GM19043 (cell line): ENCODE results near the gene DPYD.
A peak's percentile ranks its signal among the peaks of the same experiment; 100 is the strongest.

Source experiments
- ATAC-seq: cut with Tn5 transposase; IDR thresholded peaks from one replicate; pipeline ENCODE4 v1.9.1; 2021; ENCODE audit warnings: low read depth; ENCODE audit not compliant: unreplicated experiment

The DPYD gene

GRCh38 chr1:97844552-97845089 is 76.2 kb downstream of the DPYD start:
- no peak for ATAC-seq

- no peak for ATAC-seq
These were observed 79.5 kb downstream of the DPYD start for GRCh38 chr1:97841338-97841737.

- no peak for ATAC-seq
These were observed 83.7 kb downstream of the DPYD start for GRCh38 chr1:97837161-97837560.

DNA sequence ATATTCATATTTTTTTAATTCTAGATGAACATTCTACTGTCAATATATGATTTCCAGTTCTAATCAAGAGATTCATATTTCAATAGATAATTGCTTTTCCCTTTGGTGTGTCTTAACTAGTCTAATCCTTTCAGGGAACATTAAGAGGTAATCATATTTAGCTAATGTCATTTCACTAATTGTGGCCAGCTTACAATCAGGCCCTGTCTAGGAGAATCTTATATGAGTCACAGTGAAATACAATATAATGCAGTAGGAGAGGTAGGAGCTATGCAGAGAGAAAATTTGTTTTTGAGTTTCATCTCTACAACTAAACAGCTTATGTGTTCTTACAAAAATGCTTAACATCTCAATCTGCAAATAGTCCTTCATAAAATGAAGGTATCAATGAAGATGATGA is 85.9 kb downstream of the DPYD start:
- ATAC-seq, result no peak

GRCh38 chr1:97833881-97834280 is 87.0 kb downstream of the DPYD start:
- ATAC-seq, result no peak

DNA sequence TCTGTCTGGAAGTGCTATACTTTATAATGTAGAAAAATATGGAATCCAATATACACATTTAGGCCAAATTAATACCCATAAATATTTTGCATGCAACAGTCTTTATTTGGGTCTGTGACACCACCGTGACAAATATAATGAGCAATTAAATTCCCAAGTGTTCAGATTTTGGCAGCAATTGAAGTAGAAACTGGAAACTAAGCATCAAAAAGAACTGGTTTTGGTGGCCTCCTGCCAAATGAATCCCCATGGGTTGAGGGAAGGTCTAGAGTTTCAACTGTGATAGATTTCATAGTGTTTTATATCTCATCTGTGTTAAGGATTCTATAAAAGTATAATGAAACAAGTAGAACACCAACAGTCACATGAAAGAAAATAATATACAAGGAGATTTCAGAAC is 88.4 kb downstream of the DPYD start:
- no peak for ATAC-seq

DNA sequence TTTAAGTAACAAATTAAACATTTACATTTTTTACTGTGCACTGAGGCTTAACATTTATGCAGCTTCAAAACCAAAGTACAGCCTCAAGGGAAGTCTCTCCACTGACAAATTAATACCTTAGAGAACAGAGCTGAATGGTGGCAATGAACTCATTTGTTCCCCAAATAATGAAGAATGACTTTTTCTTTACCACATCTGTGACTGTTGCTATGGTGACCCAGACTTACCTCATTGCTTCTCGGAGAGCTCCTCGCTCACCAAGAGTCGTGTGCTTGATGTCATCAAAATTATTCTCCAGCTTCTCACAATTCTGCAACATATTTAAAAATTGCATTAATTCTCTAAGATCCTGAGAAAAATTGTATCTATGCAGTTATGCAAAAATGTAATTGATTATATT is 92.9 kb downstream of the DPYD start:
- no peak for ATAC-seq

DNA sequence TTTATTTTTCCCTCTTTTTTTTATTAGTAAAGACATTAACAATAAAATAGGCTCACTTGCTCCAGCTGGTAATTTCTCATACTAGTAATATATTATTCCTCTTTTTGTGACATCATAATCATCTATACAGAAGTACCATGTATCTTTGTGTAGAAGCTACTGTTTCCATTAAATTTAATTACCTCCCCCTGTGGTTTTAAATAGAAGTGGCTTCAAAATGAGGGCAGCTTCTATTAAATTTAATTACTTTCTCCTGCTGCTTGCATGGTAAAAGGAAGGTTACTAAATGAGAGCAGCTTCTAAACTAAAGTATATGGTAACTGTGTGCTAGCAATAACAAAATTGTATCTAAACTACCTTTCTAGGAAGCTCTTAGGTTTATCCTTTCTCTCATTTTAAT is 94.0 kb downstream of the DPYD start:
- no peak for ATAC-seq

GRCh38 chr1:97824624-97825023 is 96.2 kb downstream of the DPYD start:
- ATAC-seq, result no peak

GRCh38 chr1:97824200-97824599 is 96.6 kb downstream of the DPYD start:
- ATAC-seq, result no peak

- peak; percentile 69 for ATAC-seq
These were observed 100.2 kb downstream of the DPYD start for GRCh38 chr1:97820470-97821188.

DNA sequence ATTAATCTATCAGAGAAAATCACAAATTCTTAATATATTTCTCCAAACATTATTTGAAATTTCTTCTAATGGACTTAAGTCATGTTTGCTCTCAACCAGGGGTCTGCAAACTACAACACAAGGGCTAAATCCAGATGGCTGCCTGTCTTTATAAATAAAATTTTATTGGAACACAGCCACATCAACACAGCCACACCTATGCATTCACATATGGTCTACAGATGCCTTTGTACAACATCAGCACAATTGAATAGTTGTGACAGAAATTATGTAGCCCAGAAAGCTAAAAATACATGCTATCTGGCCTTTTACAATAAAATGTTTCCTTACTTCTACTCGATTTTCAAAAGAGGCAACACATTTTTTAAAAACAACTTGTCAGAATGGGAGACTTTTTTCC is 103.9 kb downstream of the DPYD start:
- ATAC-seq, result no peak

GRCh38 chr1:97814804-97815203 is 106.0 kb downstream of the DPYD start:
- ATAC-seq, result no peak

DNA sequence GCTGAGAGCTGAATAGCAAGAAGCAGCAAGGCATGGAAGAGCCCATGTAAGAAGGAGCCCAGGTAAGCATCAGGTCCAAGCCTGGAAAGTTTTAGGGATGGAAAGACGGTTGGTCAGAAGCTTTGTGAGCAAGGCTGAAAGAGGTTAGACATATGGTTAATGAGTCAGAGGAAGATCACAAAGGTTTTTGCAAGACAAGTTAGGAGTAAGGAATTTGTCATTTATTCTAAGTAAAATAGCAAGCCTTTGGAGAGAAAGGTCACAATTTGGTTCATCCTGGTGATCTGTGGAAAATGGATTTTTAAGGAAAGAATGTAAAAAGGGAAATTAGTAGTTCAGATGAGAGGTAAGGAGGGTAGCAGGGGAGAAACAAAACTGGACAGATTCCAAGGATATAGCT is 106.7 kb downstream of the DPYD start:
- no peak for ATAC-seq

DNA sequence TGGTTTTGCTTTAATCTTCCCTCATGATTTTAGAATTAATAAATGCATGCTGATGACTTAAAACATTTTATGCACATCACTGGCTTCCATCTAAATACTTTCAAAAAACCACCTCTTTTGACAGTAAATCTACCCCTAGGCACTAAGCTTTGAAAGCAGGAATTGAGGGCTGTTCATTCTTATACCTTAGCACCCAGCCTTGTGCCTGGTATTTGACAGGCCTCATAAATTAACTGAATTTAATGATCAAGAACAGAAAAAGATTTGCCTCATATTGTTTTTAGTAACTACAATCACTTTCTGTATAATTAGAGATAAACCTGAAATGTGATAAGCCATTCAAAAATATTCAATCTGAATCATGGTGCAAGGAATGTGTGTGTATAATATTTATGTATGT is 108.8 kb downstream of the DPYD start:
- no peak for ATAC-seq

DNA sequence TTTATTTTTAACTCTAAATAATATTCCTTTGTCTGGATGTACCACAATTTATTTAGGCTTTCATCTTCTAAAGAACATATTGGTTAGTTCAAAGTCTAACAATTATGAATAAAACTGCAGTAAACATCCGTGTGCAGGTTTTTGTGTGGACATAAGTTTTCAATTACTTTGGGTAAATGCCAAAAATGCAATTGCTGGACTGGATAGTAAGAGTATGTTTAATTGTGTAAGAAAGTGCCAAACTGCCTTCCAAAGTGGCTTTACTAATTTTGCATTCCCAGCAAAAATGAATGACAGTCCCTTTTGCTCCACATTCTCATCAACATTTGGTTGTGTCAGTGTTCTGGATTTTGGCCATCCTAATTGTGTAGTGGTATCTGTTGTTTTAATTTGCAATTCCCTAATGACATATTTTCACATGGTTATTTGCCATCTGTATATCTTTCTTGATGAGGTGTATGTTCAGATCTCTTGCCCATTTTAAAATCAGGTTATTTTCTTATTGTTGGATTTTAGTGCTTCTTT is 113.8 kb downstream of the DPYD start:
- ATAC-seq, result no peak

DNA sequence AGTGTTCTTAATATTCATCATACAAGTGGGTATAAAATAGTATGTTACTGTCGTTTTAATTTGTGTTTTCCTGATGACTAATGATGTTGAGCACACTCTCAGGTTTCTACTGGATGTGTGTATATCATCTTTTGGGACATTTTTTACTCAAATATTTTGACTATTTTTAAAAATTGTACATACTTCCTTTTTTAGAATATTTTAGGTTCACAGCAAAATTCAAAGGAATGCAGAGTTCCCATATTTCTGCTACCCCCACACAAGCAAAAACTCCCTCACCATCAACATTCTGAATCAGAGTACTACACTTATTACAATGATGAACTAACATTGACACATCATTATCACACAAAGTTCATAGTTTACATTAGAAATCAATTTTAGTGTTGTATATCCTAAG is 114.5 kb downstream of the DPYD start:
- ATAC-seq, result no peak

DNA sequence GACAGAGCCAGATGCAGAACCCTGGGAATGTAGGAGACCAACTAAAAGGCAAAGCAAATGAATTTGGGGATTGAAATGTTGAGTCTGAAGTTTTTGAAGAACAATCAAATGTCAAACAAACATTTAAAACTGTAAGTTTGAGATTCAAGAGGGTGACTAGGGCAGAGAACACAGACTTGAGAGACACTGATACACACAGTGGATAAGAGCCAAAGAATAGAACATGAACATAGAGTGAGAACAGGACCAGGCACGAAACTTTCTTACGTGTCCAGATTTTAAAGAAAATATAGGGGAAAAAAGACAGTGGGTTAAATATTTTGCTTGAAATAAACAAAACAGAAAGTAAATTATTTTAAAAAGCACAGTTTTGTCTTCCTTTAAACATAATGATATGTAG is 115.7 kb downstream of the DPYD start:
- no peak for ATAC-seq

- ATAC-seq, result no peak
These were observed 117.8 kb downstream of the DPYD start for GRCh38 chr1:97803026-97803425.

GRCh38 chr1:97802011-97802410 is 118.8 kb downstream of the DPYD start:
- no peak for ATAC-seq

DNA sequence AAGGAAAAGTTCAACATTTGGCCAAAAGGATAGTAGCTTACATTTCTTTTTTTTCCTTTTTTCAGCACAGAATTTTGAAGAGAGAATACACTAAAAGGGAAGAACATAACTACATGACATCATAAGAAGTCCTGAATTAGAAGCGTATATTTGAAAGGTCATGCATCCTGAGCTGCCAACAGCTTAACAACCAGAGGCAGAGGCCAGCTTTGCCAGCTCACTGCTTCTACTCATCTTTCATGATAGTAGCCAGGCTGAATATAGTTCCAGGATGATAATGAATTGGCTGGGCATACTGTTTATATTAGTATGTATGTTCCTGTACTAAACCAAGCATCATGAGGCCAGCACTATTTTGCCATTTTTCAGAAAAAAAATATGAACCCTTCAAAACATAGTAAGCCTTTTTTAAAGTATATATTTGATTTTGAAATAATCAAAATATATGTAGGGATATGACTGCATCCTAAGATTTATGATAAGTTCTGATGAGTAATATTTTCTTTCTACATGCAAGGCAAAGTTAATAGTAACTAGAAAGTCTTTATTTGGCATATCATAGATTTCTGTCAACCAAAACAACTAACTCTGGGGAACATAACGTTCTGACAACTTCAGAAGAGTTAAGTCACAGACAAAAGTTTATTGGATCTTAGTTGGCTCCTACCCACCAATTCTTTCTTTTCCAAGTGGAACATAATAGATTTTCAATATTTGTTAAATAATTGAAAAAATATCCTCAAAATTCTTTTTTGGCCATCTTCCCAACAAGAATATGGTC is 123.2 kb downstream of the DPYD start:
- no peak for ATAC-seq

DNA sequence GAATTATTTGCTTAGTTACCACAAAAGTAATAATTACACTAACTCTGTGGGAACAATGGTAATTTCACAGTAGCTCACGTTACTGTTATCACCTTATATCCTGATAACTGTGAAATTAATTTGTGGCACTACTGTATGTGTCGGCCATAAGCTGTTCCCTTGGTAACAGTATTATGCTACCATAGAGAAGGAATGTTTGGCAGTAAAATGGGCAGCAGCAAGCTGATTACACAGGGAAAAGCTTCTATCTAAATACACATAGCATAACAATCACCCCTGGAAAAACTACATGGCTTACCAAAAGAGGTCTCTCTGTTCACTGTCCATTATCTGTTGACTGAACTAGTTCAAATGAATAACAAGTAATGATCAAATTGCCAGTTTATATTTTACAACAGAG is 124.1 kb downstream of the DPYD start:
- ATAC-seq, result no peak
